HepG2 (cell line): Measurements from ENCODE around the gene MYO7A. TPM values are rescaled to one million over a fixed set of nuclear protein-coding genes. Genes with fewer than 3 reads are reported as not detected.

Experiments used
- ATAC-seq: fragments of 200-7000 bp; cut with Tn5 transposase; 3 replicates; pipeline ENCODE4 v1.9.1; 2020; ENCODE audit warnings: mild to moderate bottlenecking, moderate library complexity
- BruUV-seq: library from RNA; stranded (reverse); fragments of 400-500 nt; replicated peaks from 2 replicates; lab custom pipeline; 2021; lab: Mats Ljungman, UMichigan
- CTCF ChIA-PET: fragments of 300-600 bp; formaldehyde crosslinking; extraction: SDS; loops from one replicate; lab custom pipeline; 2021; ENCODE audit warnings: low total read pairs, inconsistent platforms, low intra/inter-chr PET ratio; lab: Yijun Ruan, JAX
- POLR2A ChIA-PET: fragments of 350-600 bp; sonication (Branson Sonifier 250); formaldehyde crosslinking; loops from one replicate; lab custom pipeline; 2020; ENCODE audit warnings: antibody characterized with exemption, inconsistent platforms; lab: Yijun Ruan, JAX
- DNase-seq: peaks from one replicate; pipeline ENCODE4 v3.0.0-alpha.2; 2015; ENCODE audit warnings: low spot score
- FAIRE-seq: peaks from 3 replicates; lab custom pipeline; 2011; peaks lifted over from hg19 to GRCh38; lab: Jason Lieb, UNC
- H2AFZ ChIP-seq: one replicate; pipeline ENCODE4 v1.6.1; 2011; ENCODE audit warnings: low read length, inconsistent platforms
- H3K27ac ChIP-seq: fragments of 300-600 bp; 3 replicates; pipeline ENCODE4 v1.8.0; 2011; ENCODE audit warnings: mixed run types, mild to moderate bottlenecking, mixed read lengths, low read length, inconsistent platforms; ENCODE audit not compliant: insufficient read depth; ENCODE audit errors: extremely low read length
- H3K27me3 ChIP-seq, 2 experiments: fragments of 200-600 bp in 1 of 2; 2 replicates in 1 of 2; 3 replicates in 1 of 2; pipeline versions ENCODE4 v1.6.0 to v1.8.0; 2011; ENCODE audit warnings: low read length in 2 of 2, mild to moderate bottlenecking in 2 of 2, moderate library complexity in 2 of 2, inconsistent platforms in 1 of 2; ENCODE audit not compliant: insufficient read depth in 2 of 2, control insufficient read depth in 1 of 2
- H3K36me3 ChIP-seq, 2 experiments: fragments of 200-600 bp in 1 of 2; replicated peaks in 1 of 2; 2 replicates in 1 of 2; 3 replicates in 1 of 2; pipeline versions ENCODE4 v1.5.1 to v1.8.0; 2011; ENCODE audit warnings: low read length in 2 of 2, inconsistent platforms in 1 of 2; ENCODE audit not compliant: insufficient read depth in 2 of 2, control insufficient read depth in 1 of 2
- H3K4me1 ChIP-seq: 2 replicates; pipeline ENCODE4 v1.5.1; 2012; ENCODE audit warnings: low read length, inconsistent platforms; ENCODE audit not compliant: insufficient read depth
- H3K4me2 ChIP-seq: 2 replicates; pipeline ENCODE4 v1.6.0; 2011; ENCODE audit warnings: low read depth, low read length, inconsistent platforms
- H3K4me3 ChIP-seq, 3 experiments: fragments of 200-600 bp in 1 of 3; sonication (generic), shearing (Covaris generic) in 1 of 3; replicated peaks in 1 of 3; 2 replicates each; pipeline ENCODE4 v1.5.1; 2011 to 2016; ENCODE audit warnings: low read length in 3 of 3, inconsistent platforms in 2 of 3, low read depth in 2 of 3, mild to moderate bottlenecking in 2 of 3, control low read depth in 1 of 3, mixed read lengths in 1 of 3; ENCODE audit not compliant: insufficient read depth in 1 of 3
- H3K79me2 ChIP-seq: one replicate; pipeline ENCODE4 v1.6.1; 2011; ENCODE audit warnings: low read length, inconsistent platforms; ENCODE audit not compliant: insufficient read depth
- H3K9ac ChIP-seq: 2 replicates; pipeline ENCODE4 v1.6.0; 2011; ENCODE audit warnings: mild to moderate bottlenecking, low read depth, low read length, inconsistent platforms; ENCODE audit not compliant: insufficient read depth
- H3K9me3 ChIP-seq: 2 replicates; pipeline ENCODE4 v1.5.1; 2012; ENCODE audit warnings: mild to moderate bottlenecking, low read length
- H4K20me1 ChIP-seq: 2 replicates; pipeline ENCODE4 v1.6.0; 2011; ENCODE audit warnings: inconsistent platforms, mild to moderate bottlenecking, low read length, moderate library complexity; ENCODE audit not compliant: insufficient read depth
- ATAD3A ChIP-seq: sonication (generic); formaldehyde crosslinking; IDR thresholded peaks from 2 replicates; pipeline ENCODE4 v1.4.0; 2020; ENCODE audit warnings: missing genetic modification reagents
- HNRNPUL1 ChIP-seq: fragments of 200-400 bp; formaldehyde crosslinking; IDR thresholded peaks from 2 replicates; pipeline ENCODE4 v1.6.1; 2017; ENCODE audit warnings: low read depth, mild to moderate bottlenecking, low read length, moderate library complexity
- ZNF335 ChIP-seq: sonication (generic); formaldehyde crosslinking; IDR thresholded peaks from 2 replicates; pipeline ENCODE4 v1.4.0; 2020; ENCODE audit warnings: missing genetic modification reagents
- ZNF660 ChIP-seq: sonication (generic); formaldehyde crosslinking; IDR thresholded peaks from 2 replicates; pipeline ENCODE4 v1.5.1; 2020; ENCODE audit warnings: mild to moderate bottlenecking, low read depth, missing genetic modification reagents, borderline replicate concordance
- WGBS: methylation state at CpG from one replicate; pipeline ENCODE4 v1.1.6; 2017; ENCODE audit warnings: low lambda C conversion rate; 5-methylcytosine and 5-hydroxymethylcytosine counted together
- in situ Hi-C: cut with HindIII; loops from 2 replicates; pipeline ENCODE4 v1.10.0; 2017; ENCODE audit warnings: low pct_unique_long_range_greater_than_20kb; ENCODE audit not compliant: extremely low pct_ligation_motif_present
- intact Hi-C: fragments of 100-400 bp; cut with micrococcal nuclease; formaldehyde crosslinking; loops from one replicate; pipeline ENCODE4 v1.10.0; 2022; ENCODE audit not compliant: unreplicated experiment
- polyA plus RNA-seq, 8 experiments: library from polyadenylated mRNA; depleted of rRNA in 3 of 8; stranded (reverse) in 7 of 8; unstranded in 1 of 8; fragments of >200 nt; fragmentation: Illumina TruSeq in 4 of 8; extraction: Trizol in 4 of 8; gene quantifications; 2 replicates each; pipeline versions ENCODE4 v1.2.1 to v1.2.3, GENCODE V29; 2011 to 2016; ENCODE audit warnings: low read depth in 4 of 8, missing spikeins in 1 of 8, mixed read lengths in 1 of 8; ENCODE audit not compliant: insufficient read depth in 1 of 8
- total RNA-seq, 5 experiments: library from RNA; depleted of rRNA; stranded (reverse); fragments of >200 nt; fragmentation: Illumina TruSeq; extraction: Trizol; gene quantifications; 2 replicates each; pipeline ENCODE4 v1.2.3, GENCODE V29; 2016; ENCODE audit warnings: low read depth in 1 of 5
- TF ChIP-seq, protein P1 (sequence below): IDR thresholded peaks from 2 replicates; pipeline ENCODE4 v1.6.1; 2016
- TF ChIP-seq, protein P2 (sequence below): sonication (generic); formaldehyde crosslinking; IDR thresholded peaks from 2 replicates; pipeline ENCODE4 v1.4.0; 2020; ENCODE audit warnings: missing genetic modification reagents

The MYO7A gene
- total and polyA plus RNA-seq, 2 of the 13 experiments (the other 11 are each of a cell fraction or from before 2014, with no cell fraction given), result 7.5 to 10.0 TPM

DNA sequence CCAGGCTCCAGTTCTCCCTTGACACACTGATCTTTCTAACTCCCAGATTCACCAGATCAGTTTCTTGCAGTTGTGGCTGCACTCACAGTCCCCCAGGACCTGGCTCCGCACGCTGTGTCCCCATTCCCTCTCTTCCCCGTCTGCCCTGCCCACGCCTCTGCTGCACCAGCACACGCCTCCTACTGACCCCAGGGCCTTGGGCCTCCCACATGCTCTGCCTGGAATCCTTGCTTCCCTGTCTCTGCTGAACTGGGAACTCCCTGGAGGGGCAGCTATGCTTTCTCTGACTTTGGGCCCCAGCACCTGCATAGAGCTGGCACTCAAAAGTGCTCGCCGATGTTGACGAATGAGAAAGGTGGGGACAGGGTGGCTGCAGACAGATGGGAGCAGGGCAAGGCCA is 68.9 kb downstream of the MYO7A start:
- no peak overlapping the region for H3K4me2 ChIP-seq
- in situ Hi-C loops, result loop anchor here (5.0 kb wide), 1 partner anchor 350 kb away; no protein-coding TSS in a partner anchor
- H4K20me1 ChIP-seq, result no peaks in the 10 kb centered on the region
- POLR2A ChIA-PET, result no interaction called here
- no peak overlapping the region for H3K9ac ChIP-seq
- 97% methylated on average over 8 of the region's 8 CpGs for WGBS
- no peaks in the 10 kb centered on the region for H3K36me3 ChIP-seq
- no peaks in the 10 kb centered on the region for H3K79me2 ChIP-seq
- intact Hi-C loops, result loop anchor here (5.0 to 10.0 kb wide), 2 partner anchors 178 to 420 kb away; no protein-coding TSS in a partner anchor
- H3K27me3 ChIP-seq, result no peaks in the 10 kb centered on the region
- CTCF ChIA-PET, result no interaction called here
- H2AFZ ChIP-seq, result no peak overlapping the region
- no peak for DNase-seq
- H3K9me3 ChIP-seq, result 0 out of 2 replicates have a peak, but pooled peaks cover 4% of the 10 kb centered on the region
- TF ChIP-seq ATAD3A (CRISPR knock-in tag), result no peak
- TF ChIP-seq, protein P1, sequence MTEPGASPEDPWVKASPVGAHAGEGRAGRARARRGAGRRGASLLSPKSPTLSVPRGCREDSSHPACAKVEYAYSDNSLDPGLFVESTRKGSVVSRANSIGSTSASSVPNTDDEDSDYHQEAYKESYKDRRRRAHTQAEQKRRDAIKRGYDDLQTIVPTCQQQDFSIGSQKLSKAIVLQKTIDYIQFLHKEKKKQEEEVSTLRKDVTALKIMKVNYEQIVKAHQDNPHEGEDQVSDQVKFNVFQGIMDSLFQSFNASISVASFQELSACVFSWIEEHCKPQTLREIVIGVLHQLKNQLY, result no peak
- TF ChIP-seq HNRNPUL1, result no peak
- no peak for TF ChIP-seq ZNF335 (CRISPR knock-in tag)
- TF ChIP-seq ZNF660, result no peak
- TF ChIP-seq, protein P2, sequence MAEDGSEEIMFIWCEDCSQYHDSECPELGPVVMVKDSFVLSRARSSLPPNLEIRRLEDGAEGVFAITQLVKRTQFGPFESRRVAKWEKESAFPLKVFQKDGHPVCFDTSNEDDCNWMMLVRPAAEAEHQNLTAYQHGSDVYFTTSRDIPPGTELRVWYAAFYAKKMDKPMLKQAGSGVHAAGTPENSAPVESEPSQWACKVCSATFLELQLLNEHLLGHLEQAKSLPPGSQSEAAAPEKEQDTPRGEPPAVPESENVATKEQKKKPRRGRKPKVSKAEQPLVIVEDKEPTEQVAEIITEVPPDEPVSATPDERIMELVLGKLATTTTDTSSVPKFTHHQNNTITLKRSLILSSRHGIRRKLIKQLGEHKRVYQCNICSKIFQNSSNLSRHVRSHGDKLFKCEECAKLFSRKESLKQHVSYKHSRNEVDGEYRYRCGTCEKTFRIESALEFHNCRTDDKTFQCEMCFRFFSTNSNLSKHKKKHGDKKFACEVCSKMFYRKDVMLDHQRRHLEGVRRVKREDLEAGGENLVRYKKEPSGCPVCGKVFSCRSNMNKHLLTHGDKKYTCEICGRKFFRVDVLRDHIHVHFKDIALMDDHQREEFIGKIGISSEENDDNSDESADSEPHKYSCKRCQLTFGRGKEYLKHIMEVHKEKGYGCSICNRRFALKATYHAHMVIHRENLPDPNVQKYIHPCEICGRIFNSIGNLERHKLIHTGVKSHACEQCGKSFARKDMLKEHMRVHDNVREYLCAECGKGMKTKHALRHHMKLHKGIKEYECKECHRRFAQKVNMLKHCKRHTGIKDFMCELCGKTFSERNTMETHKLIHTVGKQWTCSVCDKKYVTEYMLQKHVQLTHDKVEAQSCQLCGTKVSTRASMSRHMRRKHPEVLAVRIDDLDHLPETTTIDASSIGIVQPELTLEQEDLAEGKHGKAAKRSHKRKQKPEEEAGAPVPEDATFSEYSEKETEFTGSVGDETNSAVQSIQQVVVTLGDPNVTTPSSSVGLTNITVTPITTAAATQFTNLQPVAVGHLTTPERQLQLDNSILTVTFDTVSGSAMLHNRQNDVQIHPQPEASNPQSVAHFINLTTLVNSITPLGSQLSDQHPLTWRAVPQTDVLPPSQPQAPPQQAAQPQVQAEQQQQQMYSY (CRISPR knock-in tag), result no peak
- FAIRE-seq, result no peak
- no peak for ATAC-seq
- no peaks in the 10 kb centered on the region for H3K4me1 ChIP-seq
- no peak overlapping the region for H3K4me3 ChIP-seq
- no TSS peak for BruUV-seq
- H3K27ac ChIP-seq, result no peak overlapping the region
